Measurements from ENCODE around the gene NHSL1.
"Not testable (repeated sequence)": the region's sequence is repeated elsewhere in the genome, so short reads cannot be mapped to it uniquely, and the experiment has no call there.

Gene NHSL1

GRCh38 chr6:138429761-138430160 lies 69.5 kb downstream of the NHSL1 start:
- H3K9ac ChIP-seq (ENCODE audit: low read length) = no peak overlapping the region
- H3K36me3 ChIP-seq (replicated peaks; ENCODE audit: insufficient read depth, low read length) = no peaks in the 10 kb centered on the region
- no peak overlapping the region for H3K4me3 ChIP-seq (ENCODE audit: low read length)
- H2AFZ ChIP-seq (ENCODE audit: low read length) = no peak overlapping the region
- no peaks in the 10 kb centered on the region for H4K20me1 ChIP-seq (ENCODE audit: insufficient read depth, low read length)
- no peaks in the 10 kb centered on the region for H3F3A ChIP-seq (ENCODE audit: insufficient read depth, low read length)
- DNase-seq = no peak
- H3K27me3 ChIP-seq (replicated peaks; ENCODE audit: insufficient read depth, low read length) = no peaks in the 10 kb centered on the region
- H3K27ac ChIP-seq (ENCODE audit: low read length) = no peak overlapping the region
- no peak for TF ChIP-seq EZH2 (optimal IDR thresholded peaks at IDR 0.05; ENCODE audit: low read depth, low read length)
- no peaks in the 10 kb centered on the region for H3K4me1 ChIP-seq (ENCODE audit: low read length)
- H3K4me2 ChIP-seq (ENCODE audit: low read depth, low read length) = no peak overlapping the region
- H3K9me2 ChIP-seq (replicated peaks; ENCODE audit: insufficient read depth, low read length) = no peaks in the 10 kb centered on the region
- no peaks in the 10 kb centered on the region for H3K9me3 ChIP-seq (replicated peaks; ENCODE audit: insufficient read depth, low read length)
- H3K79me2 ChIP-seq (ENCODE audit: low read length) = no peaks in the 10 kb centered on the region

- H3K36me3 ChIP-seq (replicated peaks; ENCODE audit: insufficient read depth, low read length) = no peaks in the 10 kb centered on the region
- no peaks in the 10 kb centered on the region for H3F3A ChIP-seq (ENCODE audit: insufficient read depth, low read length)
- H3K9me3 ChIP-seq (replicated peaks; ENCODE audit: insufficient read depth, low read length) = no peaks in the 10 kb centered on the region
- H3K4me1 ChIP-seq (ENCODE audit: low read length) = no peaks in the 10 kb centered on the region
- H3K9ac ChIP-seq (ENCODE audit: low read length) = no peak overlapping the region
- H3K79me2 ChIP-seq (ENCODE audit: low read length) = no peaks in the 10 kb centered on the region
- H3K27me3 ChIP-seq (replicated peaks; ENCODE audit: insufficient read depth, low read length) = no peaks in the 10 kb centered on the region
- H3K4me2 ChIP-seq (ENCODE audit: low read depth, low read length) = no peak overlapping the region
- no peaks in the 10 kb centered on the region for H4K20me1 ChIP-seq (ENCODE audit: insufficient read depth, low read length)
- no peak overlapping the region for H2AFZ ChIP-seq (ENCODE audit: low read length)
- TF ChIP-seq CTCF (IDR thresholded peaks at IDR 0.05; ENCODE audit: low read length) (peak; percentile 62), EZH2 (optimal IDR thresholded peaks at IDR 0.05; ENCODE audit: low read depth, low read length) (no peak)
- no peak overlapping the region for H3K27ac ChIP-seq (ENCODE audit: low read length)
- DNase-seq = peak; percentile 57
- no peaks in the 10 kb centered on the region for H3K9me2 ChIP-seq (replicated peaks; ENCODE audit: insufficient read depth, low read length)
- no peak overlapping the region for H3K4me3 ChIP-seq (ENCODE audit: low read length)
Measured at GRCh38 chr6:138428944-138429598, 70.2 kb downstream of the NHSL1 start.

GRCh38 chr6:138427701-138428100 lies 71.6 kb downstream of the NHSL1 start:
- no peak overlapping the region for H3K9ac ChIP-seq (ENCODE audit: low read length)
- no peaks in the 10 kb centered on the region for H3K9me2 ChIP-seq (replicated peaks; ENCODE audit: insufficient read depth, low read length)
- H3K4me2 ChIP-seq (ENCODE audit: low read depth, low read length) = no peak overlapping the region
- TF ChIP-seq EZH2 (optimal IDR thresholded peaks at IDR 0.05; ENCODE audit: low read depth, low read length) = no peak
- no peak for TF ChIP-seq CTCF (IDR thresholded peaks at IDR 0.05; ENCODE audit: low read length)
- TF ChIP-seq EZH2phosphoT487 (IDR thresholded peaks at IDR 0.05; ENCODE audit: low read length) = no peak
- no peak overlapping the region for H3K4me3 ChIP-seq (ENCODE audit: low read length)
- H3F3A ChIP-seq (ENCODE audit: insufficient read depth, low read length) = no peaks in the 10 kb centered on the region
- no peak overlapping the region for H3K27ac ChIP-seq (ENCODE audit: low read length)
- no peaks in the 10 kb centered on the region for H4K20me1 ChIP-seq (ENCODE audit: insufficient read depth, low read length)
- DNase-seq = no peak
- no peak overlapping the region for H2AFZ ChIP-seq (ENCODE audit: low read length)
- no peaks in the 10 kb centered on the region for H3K4me1 ChIP-seq (ENCODE audit: low read length)
- H3K9me3 ChIP-seq (replicated peaks; ENCODE audit: insufficient read depth, low read length) = no peaks in the 10 kb centered on the region
- no peaks in the 10 kb centered on the region for H3K79me2 ChIP-seq (ENCODE audit: low read length)
- H3K27me3 ChIP-seq (replicated peaks; ENCODE audit: insufficient read depth, low read length) = no peaks in the 10 kb centered on the region
- H3K36me3 ChIP-seq (replicated peaks; ENCODE audit: insufficient read depth, low read length) = no peaks in the 10 kb centered on the region

- Histone ChIP-seq H3K9me2 (replicated peaks; ENCODE audit: insufficient read depth, low read length) (no peaks in the 10 kb centered on the region), H3K4me1 (ENCODE audit: low read length) (no peaks in the 10 kb centered on the region), H3K4me3 (ENCODE audit: low read length) (no peak overlapping the region), H2AFZ (ENCODE audit: low read length) (no peak overlapping the region), H3K27ac (ENCODE audit: low read length) (no peak overlapping the region), H3K4me2 (ENCODE audit: low read depth, low read length) (no peak overlapping the region), H3K9ac (ENCODE audit: low read length) (no peak overlapping the region), H3K9me3 (replicated peaks; ENCODE audit: insufficient read depth, low read length) (no peaks in the 10 kb centered on the region), H3F3A (ENCODE audit: insufficient read depth, low read length) (no peaks in the 10 kb centered on the region), H4K20me1 (ENCODE audit: insufficient read depth, low read length) (no peaks in the 10 kb centered on the region), H3K79me2 (ENCODE audit: low read length) (no peaks in the 10 kb centered on the region), H3K36me3 (replicated peaks; ENCODE audit: insufficient read depth, low read length) (no peaks in the 10 kb centered on the region), H3K27me3 (replicated peaks; ENCODE audit: insufficient read depth, low read length) (no peaks in the 10 kb centered on the region)
- TF ChIP-seq EZH2 (optimal IDR thresholded peaks at IDR 0.05; ENCODE audit: low read depth, low read length) = no peak
- no peak for TF ChIP-seq CTCF (IDR thresholded peaks at IDR 0.05; ENCODE audit: low read length)
- TF ChIP-seq EZH2phosphoT487 (IDR thresholded peaks at IDR 0.05; ENCODE audit: low read length) = no peak
- peak; percentile 15 for DNase-seq
Measured at GRCh38 chr6:138426500-138427123, 72.7 kb downstream of the NHSL1 start.

- not testable (repeated sequence) for H3F3A ChIP-seq (ENCODE audit: insufficient read depth, low read length); H3K27me3 ChIP-seq (replicated peaks; ENCODE audit: insufficient read depth, low read length); H3K4me1 ChIP-seq (ENCODE audit: low read length); DNase-seq; H3K9me3 ChIP-seq (replicated peaks; ENCODE audit: insufficient read depth, low read length); H3K4me2 ChIP-seq (ENCODE audit: low read depth, low read length); H4K20me1 ChIP-seq (ENCODE audit: insufficient read depth, low read length); H2AFZ ChIP-seq (ENCODE audit: low read length); H3K9ac ChIP-seq (ENCODE audit: low read length); H3K27ac ChIP-seq (ENCODE audit: low read length); H3K4me3 ChIP-seq (ENCODE audit: low read length); H3K9me2 ChIP-seq (replicated peaks; ENCODE audit: insufficient read depth, low read length); H3K36me3 ChIP-seq (replicated peaks; ENCODE audit: insufficient read depth, low read length); H3K79me2 ChIP-seq (ENCODE audit: low read length)
Measured at GRCh38 chr6:138425256-138425655, 74.0 kb downstream of the NHSL1 start.

Data from MM.1S (cell line).